ENCODE results near the gene PSMA7.

The PSMA7 gene

DNA sequence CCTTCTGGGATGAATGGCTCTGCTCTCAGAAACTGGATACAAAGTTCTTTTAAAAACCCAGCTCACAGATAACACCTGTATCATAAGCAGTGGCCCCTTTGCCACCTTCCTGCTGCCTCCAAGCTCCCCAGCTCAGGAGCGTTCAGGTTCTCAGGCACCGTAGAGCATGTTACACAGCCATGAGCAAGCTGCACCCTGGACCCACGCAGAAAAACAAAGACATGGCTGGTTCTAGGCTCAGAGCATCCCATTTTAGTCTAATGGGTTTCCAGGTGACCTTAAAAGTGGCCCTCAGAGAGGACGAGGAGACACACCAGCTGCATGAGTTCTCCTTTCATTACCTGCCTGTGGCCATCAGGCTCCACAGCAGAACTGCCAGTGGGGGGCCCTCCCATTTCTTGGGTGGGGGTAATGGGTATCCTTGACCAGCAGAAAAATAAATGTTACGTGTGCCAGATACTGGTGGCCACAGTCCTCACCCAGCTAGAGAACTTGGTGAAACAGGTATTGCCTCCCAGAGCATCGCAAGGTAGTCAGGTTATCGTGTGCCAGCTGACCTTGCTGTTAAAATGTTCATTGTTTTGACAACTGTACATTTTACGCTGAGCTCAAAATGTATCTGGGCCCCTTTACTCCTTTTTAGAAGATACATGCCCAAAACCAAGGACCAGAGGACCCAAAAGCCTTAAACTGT, 7.5 kb downstream of the PSMA7 start:
- no peak for DNase-seq

- no peak for DNase-seq
These were observed 8.4 kb downstream of the PSMA7 start for GRCh38 chr20:62134735-62135231.

GRCh38 chr20:62133864-62134263, 9.3 kb downstream of the PSMA7 start:
- DNase-seq: no peak

GRCh38 chr20:62133051-62133845, 9.9 kb downstream of the PSMA7 start:
- no peak for DNase-seq

DNA sequence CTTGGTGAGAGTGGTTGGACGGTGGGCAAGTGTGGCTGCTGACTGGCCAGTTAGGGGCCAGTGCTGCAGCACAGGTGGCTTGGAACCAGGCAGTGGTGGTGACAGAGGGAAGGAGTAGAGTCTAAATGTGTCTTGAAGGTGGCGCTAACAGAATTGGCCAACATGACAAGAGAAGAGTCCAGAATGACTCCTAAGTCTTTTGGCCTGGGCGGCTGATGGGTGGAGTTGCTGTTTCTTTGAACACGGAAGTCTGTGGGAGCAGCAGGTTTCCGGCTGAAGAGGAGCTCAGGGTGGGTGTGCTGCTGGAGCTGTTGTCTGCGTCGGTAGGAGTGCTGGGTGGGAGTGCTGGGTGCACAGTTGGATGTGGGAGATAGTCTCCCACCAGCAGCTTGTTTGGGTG, 10.8 kb downstream of the PSMA7 start:
- no peak for DNase-seq

DNA sequence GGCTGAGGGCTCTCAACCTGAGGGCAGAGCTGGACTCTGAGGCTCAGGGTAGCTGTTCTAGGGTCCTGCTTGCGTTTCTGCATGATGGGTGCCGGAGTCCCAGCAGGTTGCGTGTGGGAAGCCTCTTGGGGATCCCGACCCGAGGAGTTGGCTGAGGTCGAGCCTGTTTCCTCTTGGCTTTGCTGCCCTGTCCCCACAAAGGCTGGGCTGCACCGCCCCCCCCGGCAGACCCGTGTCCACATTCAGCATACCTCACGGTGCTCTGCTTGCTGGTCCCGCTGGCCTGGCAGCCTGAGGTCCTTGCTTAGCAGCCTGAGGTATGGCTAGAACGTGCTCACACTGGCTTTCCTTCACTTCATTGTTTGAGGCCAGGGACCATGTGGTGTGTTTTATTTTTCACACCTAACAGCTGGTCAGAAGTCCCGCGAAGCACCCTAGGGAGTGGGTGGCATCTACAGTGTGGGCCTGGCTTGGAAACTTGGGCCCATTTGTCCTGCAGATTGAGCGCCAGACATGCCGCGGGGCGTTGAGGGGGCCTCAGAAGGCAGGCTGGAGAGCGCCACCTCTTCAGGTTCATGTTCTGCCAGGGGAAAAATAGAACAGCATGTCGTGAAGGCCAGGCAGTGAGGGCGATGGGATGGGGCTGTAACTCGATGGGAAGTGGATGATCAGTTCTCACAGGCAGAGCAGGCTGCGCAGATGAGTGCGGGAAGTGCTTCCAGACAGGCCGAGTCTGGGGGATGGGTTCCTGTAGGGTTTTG, 11.5 kb downstream of the PSMA7 start:
- no peak for DNase-seq

DNA sequence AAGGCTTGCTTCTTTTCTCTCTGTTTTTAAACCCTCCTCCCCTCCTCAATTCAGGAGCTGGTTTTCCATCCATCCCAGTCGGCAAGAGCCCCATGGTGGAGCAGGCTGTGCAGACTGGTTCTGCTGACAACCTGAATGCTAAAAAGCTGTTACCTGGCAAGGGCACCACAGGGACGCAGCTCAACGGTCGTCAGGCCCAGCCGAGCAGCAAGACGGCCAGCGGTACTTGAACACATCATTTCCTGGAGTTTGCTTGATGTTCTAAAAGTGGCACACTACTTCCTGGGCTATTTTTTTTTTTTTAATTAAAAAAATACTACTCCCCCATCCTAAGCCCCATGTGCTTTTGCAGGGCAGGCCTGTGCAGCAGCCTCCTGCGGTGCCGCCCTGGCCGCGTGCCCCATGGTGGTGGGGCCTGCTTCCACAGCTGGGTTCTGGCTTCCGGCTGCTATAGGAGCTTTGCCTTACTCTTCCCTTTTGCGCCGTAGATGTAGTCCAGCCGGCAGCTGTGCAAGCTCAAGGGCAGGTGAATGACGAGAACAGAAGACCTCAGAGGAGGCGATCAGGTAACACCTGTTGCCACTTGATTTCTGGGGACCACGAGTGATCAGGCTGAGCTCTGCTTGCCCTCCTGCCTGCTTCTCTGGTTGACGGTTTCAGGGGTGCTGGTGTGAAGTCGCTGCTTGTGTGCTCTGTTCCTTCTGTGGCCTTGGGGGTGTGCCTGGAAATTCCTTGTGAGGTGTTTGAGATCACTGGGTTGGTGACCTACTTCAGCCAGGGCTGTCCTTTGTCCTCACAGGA, 13.3 kb downstream of the PSMA7 start:
- DNase-seq: no peak

DNA sequence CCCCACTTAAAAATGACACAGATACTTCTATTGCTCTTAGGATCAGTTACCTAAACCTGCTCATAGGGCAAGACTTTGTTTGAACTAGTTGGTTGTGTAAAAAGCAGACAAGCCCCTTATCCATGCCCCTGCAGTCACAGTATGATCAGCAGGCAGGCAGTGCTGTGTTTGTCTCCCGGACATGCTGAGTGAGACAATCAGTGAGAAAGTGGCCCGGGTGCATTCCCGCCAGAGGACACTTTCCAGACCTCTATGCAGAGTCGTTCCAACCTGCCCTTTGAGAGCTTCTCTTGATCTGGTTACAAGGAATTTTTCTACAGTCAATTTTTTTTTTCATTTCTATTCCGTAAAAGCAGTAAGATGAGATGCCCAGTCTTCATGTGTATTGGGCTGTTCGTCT, 14.7 kb downstream of the PSMA7 start:
- no peak for DNase-seq

- DNase-seq: no peak
These were observed 15.4 kb downstream of the PSMA7 start for GRCh38 chr20:62127799-62128198.

DNA sequence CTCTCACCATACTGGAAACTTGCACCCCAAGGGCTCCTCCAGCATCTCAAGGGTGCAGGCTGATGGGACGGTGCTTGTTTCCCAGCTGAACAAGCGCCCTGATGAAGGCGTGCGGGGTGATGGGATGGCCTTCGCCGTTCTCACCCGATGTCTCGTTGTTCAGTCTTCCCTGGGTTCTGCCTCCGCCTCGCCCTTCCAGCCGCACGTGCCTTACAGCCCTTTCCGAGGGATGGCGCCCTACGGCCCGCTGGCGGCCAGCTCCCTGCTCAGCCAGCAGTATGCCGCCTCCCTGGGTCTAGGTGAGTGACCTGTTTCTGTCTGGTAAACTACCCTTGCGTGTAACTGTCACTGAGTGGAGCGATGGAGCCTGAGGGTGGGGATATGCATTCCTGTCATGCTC, 17.1 kb downstream of the PSMA7 start:
- DNase-seq: no peak

GRCh38 chr20:62123450-62124118, 19.6 kb downstream of the PSMA7 start:
- no peak for DNase-seq

DNA sequence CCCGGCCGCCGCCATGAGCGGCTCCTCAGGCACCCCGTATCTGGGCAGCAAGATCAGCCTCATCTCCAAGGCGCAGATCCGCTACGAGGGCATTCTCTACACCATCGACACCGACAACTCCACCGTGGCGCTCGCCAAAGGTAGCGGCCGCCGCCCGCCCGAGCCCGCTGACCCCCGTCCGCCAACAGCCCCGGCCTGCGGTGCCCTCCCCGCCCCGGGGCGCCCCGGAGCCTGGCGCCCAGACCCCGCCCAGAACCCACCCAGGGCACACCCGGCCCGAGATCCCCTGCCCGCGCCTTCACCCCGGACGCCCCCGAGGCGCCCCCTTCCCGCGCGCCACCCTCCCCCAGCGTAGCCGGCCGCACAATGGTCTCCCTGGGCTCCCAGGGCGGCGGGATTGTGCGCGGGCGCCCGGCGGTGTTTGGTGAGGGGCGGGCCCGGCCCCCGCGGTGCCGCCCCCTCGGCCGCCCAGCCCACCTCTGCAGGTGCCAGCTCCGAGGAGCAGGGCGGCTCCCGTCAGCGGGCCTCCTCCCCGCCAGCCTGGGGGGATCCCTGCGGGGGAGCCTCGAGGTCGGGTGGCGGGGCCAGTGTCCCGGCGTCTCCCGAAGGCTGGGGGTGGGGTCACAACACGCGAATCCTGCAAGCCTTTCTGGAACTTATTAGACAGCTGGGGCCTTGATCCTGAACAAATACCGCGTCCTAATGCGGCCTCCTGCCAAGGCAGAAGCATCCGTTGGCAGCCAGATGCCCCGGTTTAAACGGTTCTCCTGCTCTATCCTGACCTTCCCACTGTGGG, 20.3 kb downstream of the PSMA7 start:
- peak; percentile 65 for DNase-seq

GRCh38 chr20:62121776-62122653, 21.2 kb downstream of the PSMA7 start, which contains the start of gene LSM14B:
Gene LSM14B (plus strand): TSS chr20:62122475. CDS start chr20:62122667, 192 bp downstream.
- peak; percentile 89 for DNase-seq

GRCh38 chr20:62120990-62121775, 22.0 kb downstream of the PSMA7 start:
- peak; percentile 62 for DNase-seq

GRCh38 chr20:62120365-62120762, 22.8 kb downstream of the PSMA7 start:
- DNase-seq: no peak

- DNase-seq: no peak
These were observed 23.4 kb downstream of the PSMA7 start for GRCh38 chr20:62119591-62120364.

GRCh38 chr20:62119115-62119514, 24.1 kb downstream of the PSMA7 start:
- no peak for DNase-seq
